GM12874 (cell line): Measurements from ENCODE around the gene GNG2.

ENCODE experiments used
- TF ChIP-seq, protein P1 (sequence below): IDR thresholded peaks from 2 replicates; pipeline ENCODE4 v1.5.1; 2011; ENCODE audit warnings: low read depth, mild to moderate bottlenecking, control low read depth, low read length, moderate library complexity; ENCODE audit not compliant: insufficient read depth

Gene GNG2

GRCh38 chr14:52005625-52006024 is 145.2 kb downstream of the GNG2 start:
- TF ChIP-seq, protein P1, sequence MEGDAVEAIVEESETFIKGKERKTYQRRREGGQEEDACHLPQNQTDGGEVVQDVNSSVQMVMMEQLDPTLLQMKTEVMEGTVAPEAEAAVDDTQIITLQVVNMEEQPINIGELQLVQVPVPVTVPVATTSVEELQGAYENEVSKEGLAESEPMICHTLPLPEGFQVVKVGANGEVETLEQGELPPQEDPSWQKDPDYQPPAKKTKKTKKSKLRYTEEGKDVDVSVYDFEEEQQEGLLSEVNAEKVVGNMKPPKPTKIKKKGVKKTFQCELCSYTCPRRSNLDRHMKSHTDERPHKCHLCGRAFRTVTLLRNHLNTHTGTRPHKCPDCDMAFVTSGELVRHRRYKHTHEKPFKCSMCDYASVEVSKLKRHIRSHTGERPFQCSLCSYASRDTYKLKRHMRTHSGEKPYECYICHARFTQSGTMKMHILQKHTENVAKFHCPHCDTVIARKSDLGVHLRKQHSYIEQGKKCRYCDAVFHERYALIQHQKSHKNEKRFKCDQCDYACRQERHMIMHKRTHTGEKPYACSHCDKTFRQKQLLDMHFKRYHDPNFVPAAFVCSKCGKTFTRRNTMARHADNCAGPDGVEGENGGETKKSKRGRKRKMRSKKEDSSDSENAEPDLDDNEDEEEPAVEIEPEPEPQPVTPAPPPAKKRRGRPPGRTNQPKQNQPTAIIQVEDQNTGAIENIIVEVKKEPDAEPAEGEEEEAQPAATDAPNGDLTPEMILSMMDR: no peak

DNA sequence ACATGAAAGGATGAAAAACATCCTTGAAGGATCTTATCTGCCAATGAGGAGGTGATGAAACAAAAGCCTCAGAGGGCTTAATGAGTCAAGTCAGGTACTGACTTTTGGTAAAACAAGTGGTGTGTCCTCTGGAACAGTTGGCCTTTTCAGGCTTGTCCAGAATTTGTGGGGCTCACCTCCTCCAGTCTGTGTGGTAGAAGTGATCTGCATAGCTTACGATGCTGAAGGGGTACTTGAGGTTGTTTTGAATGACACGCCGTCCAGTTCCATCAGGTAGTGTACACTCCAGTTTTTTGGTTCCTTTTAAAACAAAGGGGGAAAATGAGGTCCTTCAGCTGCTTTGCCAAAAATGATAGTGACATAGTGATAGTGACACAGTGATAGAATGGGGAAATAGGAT is 145.9 kb downstream of the GNG2 start:
- TF ChIP-seq, protein P1: no peak

- TF ChIP-seq, protein P1: no peak
Measured at GRCh38 chr14:52007211-52007610, 146.8 kb downstream of the GNG2 start.

DNA sequence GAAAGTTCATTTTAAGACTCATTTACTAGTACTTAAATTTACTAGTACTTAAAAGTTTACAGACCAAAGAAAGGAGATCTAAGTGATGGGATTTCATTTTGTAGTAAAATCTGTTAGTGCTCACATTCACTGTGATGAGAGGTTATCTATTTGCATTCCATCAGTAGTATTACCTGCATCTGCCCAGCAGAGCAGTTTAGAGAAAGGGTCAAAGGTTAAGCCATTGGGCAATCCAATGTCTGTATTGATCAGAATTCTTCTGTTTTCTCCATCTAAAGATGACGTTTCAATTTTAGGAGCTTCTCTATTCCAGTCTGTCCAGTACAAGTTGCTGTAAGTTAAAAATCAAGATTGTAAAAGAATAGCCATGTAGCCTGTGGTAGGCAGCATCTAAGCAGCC is 147.2 kb downstream of the GNG2 start:
- TF ChIP-seq, protein P1: no peak

GRCh38 chr14:52008136-52008535 is 147.7 kb downstream of the GNG2 start:
- TF ChIP-seq, protein P1: no peak

- TF ChIP-seq, protein P1: no peak
Measured at GRCh38 chr14:52010173-52010693, 149.8 kb downstream of the GNG2 start.

GRCh38 chr14:52011523-52011922 is 151.1 kb downstream of the GNG2 start:
- TF ChIP-seq, protein P1: no peak
